Hepatocyte (in vitro differentiated cells): ENCODE results near the gene BORCS5.

ENCODE experiments used
- EZH2 ChIP-seq: fragments of 200-600 bp; sonication (generic); IDR thresholded peaks from 2 replicates; pipeline ENCODE4 v1.6.1; 2016; ENCODE audit warnings: antibody characterized with exemption, mild to moderate bottlenecking, borderline replicate concordance
- EZH2phosphoT487 ChIP-seq: fragments of 200-600 bp; sonication (generic); IDR thresholded peaks from one replicate; pipeline ENCODE4 v1.6.1; 2018; ENCODE audit warnings: antibody characterized with exemption, mild to moderate bottlenecking, low read depth, moderate library complexity; ENCODE audit not compliant: unreplicated experiment, severe bottlenecking

DNA sequence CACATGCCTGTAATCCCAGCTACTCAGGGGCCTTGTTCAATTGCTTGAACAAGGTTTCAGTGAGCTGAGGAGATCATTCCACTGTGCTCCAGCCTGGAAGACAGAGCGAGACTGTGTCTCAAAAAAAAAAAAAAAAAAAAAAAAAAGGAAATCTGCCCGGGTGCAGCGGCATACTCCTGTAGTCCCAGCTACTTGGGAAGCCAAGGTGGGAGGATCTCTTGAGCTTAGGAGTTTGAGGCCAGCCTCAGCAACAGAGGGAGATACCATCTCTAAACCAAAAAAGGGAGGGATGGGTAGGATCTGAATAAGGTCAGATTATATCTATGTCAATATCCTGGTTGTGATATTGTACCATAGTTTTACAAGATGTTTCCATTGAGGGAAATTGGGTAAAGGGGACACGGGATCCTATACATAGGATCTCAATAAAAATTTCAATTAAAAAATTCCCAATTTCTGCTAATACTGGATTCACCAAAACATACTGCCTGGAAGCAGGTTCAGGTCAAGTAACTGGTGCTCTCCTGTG, 76.4 kb downstream of the BORCS5 start:
- no peak for TF ChIP-seq EZH2
- no peak for TF ChIP-seq EZH2phosphoT487
